Ishikawa (cell line): ENCODE measurements around the gene GLYATL2.

Experiments used
- CEBPB ChIP-seq: IDR thresholded peaks from 2 replicates; pipeline ENCODE4 v1.6.1; 2012
- CREB1 ChIP-seq: IDR thresholded peaks from 2 replicates; pipeline ENCODE4 v1.6.1; 2012; ENCODE audit warnings: low read depth
- EGR1 ChIP-seq: IDR thresholded peaks from 2 replicates; pipeline ENCODE4 v1.6.1; 2012
- EP300 ChIP-seq: IDR thresholded peaks from 2 replicates; pipeline ENCODE4 v1.6.1; 2012; ENCODE audit warnings: borderline replicate concordance
- FOXM1 ChIP-seq: IDR thresholded peaks from 2 replicates; pipeline ENCODE4 v1.6.1; 2012; ENCODE audit warnings: low read depth, borderline replicate concordance
- NFIC ChIP-seq: IDR thresholded peaks from 2 replicates; pipeline ENCODE4 v1.6.1; 2012
- RAD21 ChIP-seq: IDR thresholded peaks from 2 replicates; pipeline ENCODE4 v1.6.1; 2012; ENCODE audit warnings: low read depth
- REST ChIP-seq: IDR thresholded peaks from 2 replicates; pipeline ENCODE4 v1.6.1; 2012; ENCODE audit warnings: low read depth, mild to moderate bottlenecking
- TAF1 ChIP-seq: IDR thresholded peaks from 2 replicates; pipeline ENCODE4 v1.6.1; 2012; ENCODE audit warnings: low read depth, mild to moderate bottlenecking
- TCF12 ChIP-seq: IDR thresholded peaks from 2 replicates; pipeline ENCODE4 v1.6.1; 2012; ENCODE audit warnings: low read depth
- YY1 ChIP-seq: IDR thresholded peaks from 2 replicates; pipeline ENCODE4 v1.6.1; 2012; ENCODE audit warnings: low read depth
- ZBTB7A ChIP-seq: IDR thresholded peaks from 2 replicates; pipeline ENCODE4 v1.6.1; 2012; ENCODE audit warnings: low read depth
- TF ChIP-seq, protein P1 (sequence below): IDR thresholded peaks from 2 replicates; pipeline ENCODE4 v1.6.1; 2012

- TF ChIP-seq CEBPB = no peak
- TF ChIP-seq TAF1 = no peak
- TF ChIP-seq, protein P1, sequence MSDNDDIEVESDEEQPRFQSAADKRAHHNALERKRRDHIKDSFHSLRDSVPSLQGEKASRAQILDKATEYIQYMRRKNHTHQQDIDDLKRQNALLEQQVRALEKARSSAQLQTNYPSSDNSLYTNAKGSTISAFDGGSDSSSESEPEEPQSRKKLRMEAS = no peak
- no peak for TF ChIP-seq EP300
- no peak for TF ChIP-seq FOXM1
- TF ChIP-seq RAD21 = no peak
- TF ChIP-seq CREB1 = no peak
- TF ChIP-seq TCF12 = no peak
- no peak for TF ChIP-seq ZBTB7A
- TF ChIP-seq REST = no peak
- no peak for TF ChIP-seq NFIC
- TF ChIP-seq EGR1 = no peak
- TF ChIP-seq YY1 = no peak
These were observed 49.4 kb upstream of the GLYATL2 start for GRCh38 chr11:58893899-58894298.
